GM19043 (cell line): ENCODE results near the gene SLC4A1.

Experiments used
- ATAC-seq: cut with Tn5 transposase; IDR thresholded peaks from one replicate; pipeline ENCODE4 v1.9.1; 2021; ENCODE audit warnings: low read depth; ENCODE audit not compliant: unreplicated experiment

The SLC4A1 gene

DNA sequence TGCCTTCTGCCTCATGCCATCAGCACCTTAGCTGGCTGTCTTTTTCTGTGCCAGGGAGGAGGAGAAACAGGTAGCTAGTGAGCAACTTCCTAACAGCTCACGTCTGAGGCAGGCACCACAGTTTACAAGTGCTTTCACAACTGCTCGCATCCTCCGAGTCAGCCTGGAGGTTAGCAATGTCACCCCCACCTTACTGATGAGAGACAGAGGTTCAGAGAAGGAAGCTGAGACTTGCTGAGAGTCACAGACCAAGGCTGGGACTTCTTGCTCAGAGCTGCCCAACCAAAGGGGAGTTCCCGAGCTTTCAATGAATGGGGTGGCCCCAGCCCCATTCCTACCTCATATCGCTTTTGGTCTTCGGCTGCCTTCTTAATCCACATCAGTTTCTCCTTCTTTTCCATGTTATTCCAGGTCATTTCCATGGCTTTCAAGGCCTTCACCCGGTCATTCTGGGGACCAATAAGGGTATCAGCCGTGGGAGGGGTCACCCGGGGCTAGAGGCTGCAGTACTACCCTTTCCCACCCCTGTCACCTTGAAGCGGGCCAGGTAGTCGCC lies 58.1 kb downstream of the SLC4A1 start:
- no peak for ATAC-seq

DNA sequence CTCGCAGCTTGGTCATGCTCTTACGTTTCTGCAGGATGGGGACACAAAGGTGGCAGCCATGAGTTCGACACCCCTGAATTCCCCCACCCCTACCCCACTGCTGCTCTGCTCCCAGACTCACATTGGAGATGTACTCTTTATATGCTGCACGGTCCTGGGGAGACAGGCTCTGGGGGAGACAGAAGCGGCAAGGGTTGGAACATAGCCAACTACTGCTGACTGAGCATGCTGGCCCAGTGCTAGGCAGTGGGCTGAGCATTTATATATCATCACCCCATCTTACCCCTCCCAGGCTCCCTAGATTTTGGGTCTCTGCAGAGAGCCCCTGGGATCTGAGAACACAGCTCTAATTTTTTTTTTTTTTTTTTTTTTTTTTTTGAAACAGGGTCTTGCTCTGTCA lies 60.2 kb downstream of the SLC4A1 start:
- ATAC-seq = no peak

DNA sequence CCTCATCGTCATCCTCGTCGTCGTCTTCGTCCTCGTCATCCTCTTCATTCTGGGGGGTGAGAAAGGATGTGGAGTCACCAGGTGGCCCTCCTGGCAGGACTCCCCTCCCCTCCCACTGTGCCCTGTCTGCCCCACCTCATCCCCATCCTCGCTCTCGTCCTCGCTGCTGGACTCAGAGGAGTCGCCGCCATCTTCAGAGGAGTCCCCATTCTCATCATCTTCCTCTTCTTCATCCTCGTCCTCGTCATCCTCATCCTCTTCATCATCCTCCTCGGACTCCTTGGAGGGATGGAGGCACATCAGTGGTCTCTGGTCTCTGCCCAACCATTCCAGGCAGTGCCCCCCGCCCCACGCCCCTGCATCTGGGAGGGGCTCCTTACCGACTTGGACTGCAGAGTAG lies 60.6 kb downstream of the SLC4A1 start:
- no peak for ATAC-seq

DNA sequence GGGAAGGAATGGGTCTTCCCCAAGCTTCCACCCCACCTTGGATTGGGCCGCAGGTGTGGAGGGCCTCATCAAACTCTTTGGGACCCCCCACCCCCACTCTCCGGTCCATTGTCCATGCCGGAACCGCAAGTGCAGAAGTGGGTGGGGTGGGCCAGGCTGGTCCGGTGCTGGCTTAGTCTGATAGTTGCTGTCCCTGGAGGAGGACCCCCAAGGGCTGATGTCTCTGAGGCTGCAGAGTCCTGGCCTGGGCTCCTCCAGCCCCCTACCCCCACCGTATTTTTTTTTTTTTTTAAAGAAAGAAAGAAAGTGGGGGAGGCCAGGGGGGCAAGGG lies 61.1 kb downstream of the SLC4A1 start:
- no peak for ATAC-seq

DNA sequence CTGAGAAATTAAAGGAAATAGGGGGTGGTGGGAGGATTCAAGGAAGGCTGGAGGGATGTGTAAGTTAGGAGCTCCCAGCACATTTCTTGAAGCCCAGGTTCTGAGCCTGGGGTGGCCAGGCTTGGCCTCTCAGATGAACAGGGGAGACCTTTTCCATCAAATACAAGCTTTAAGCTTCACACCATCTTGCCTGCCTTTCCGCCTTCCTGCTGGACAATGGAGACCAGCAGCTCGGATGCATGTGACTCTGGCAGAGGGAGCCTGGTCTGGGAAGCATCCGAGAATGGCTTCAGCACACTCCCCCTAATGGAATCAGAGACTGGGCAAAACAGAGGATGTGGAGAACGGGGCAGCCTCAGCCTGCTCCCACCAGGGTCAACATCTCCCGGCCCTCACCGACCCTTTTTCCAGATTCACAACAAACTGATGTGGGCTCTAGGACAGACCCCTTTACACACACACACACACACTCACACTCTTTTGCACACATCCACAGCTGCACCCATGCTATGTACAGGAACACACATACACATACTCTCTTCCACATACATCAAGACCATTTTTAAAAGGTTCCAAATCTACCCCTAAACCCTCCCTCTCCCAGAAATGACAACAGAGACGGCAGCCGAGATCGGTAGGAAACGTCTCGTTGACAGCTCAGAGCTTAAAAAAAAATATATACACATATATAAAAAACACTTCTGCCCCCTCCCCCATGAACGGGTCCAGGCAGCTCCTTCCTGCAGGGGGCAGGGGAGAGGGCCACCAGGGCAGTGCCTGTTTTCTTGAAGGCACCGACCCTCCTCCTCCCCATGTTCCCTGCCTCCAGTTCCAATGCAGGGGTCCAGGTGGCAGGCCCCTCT lies 61.7 kb downstream of the SLC4A1 start:
- ATAC-seq = no peak

DNA sequence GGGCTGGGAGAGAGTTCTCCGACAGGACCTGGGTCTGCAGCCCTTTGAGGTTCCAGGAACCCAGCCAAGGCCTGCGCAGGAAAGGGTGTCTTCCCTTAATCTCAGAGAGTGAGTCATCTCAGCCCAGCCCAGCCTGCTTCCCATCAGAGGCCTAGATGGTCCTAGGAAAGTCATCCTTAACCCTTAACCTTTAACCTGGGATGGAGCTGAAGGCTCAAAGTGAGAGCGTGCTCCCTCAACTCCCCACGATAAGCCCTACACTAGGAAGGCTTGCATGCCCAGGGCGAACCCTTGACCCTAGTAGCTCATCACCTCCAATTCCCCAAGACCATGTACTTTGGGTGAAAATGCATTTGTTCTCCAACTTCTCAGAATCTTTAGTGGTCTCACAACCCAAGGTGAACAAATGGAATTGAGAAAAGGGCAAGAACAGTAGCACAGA lies 63.5 kb downstream of the SLC4A1 start:
- ATAC-seq = no peak

DNA sequence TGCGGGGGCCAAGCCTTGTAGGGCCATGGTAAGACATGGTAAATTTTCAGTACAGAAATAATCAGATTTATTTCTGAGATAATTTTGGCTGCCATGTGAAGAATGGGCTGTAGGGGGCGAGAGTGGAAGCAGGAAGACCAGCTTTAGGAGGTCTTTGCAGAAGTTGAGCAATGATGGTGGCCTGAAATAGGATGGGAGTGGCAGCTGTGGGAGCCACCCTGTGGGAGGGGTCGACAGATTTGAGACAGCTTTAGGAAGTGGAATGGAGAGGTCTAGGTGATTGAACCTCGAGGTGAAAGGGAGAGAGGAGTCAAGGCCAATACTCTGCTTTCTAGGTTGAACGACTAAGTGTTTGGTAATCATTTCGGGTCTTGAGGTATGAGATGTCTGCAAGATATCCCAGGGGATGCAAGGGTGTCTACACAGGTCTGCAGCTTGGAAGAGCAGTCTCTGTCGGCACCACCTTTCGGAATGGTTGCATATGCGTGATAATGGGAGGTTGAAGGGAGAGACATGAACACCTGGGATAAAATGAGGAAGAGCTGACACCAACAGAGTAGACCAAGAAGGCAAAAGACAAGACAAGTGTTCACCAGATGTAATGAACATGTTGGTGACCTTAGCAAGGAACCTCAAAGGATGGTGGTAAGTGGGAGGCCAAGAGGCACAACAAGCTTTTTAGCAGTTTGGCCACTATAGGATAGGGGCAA lies 64.0 kb downstream of the SLC4A1 start:
- ATAC-seq = no peak

DNA sequence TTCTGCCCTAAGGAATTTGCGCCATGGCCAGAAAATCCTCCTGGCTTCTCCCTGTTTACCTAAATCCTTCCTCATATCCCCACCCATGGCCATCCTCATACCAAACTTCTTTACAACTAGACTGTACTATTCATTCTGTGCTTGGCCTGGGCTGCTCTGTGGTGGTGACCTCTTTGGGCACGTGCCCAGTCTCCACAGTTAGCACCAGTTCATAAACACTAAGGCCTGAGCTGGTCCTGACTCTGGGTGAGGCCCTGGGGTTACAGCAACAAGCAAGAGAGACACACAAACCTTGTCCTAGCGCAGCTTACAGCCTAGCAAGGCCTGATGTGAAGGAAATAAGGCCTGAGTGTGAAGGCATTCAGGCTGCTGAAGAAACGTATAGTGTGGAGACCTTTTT lies 65.2 kb downstream of the SLC4A1 start:
- no peak for ATAC-seq

DNA sequence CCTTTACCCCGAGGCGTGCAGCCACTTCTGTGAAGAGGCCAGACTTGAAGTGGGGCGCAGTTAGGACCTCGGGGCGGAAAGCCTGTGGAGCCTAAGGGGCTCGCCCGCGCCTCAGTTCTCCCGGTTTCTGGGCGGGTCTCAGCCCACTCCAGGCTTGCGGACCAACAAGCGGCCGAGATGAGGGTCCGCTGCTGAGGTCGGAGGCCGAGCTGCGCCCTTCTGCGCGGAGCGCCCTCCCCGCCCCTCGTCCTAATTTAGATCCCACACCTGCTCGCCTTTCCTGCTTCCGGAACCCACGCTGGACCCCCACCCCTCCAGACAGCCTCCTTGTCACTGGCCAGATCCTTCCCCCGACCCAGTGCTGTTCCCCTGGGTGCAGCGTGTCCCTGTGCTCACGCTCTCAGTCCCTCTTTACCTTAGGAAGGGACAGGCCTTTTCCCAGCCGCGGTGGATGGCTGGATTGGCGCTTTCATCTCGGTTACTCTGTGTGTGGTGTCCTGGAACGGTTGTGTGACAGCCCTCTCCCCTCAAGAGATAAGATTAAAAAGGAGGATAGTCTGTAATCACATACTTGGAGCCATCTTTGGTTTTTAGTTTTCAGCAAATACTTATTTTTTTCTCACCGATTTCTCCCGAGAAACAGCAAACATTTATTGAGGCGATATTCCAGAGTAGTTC lies 67.3 kb downstream of the SLC4A1 start:
- no peak for ATAC-seq

DNA sequence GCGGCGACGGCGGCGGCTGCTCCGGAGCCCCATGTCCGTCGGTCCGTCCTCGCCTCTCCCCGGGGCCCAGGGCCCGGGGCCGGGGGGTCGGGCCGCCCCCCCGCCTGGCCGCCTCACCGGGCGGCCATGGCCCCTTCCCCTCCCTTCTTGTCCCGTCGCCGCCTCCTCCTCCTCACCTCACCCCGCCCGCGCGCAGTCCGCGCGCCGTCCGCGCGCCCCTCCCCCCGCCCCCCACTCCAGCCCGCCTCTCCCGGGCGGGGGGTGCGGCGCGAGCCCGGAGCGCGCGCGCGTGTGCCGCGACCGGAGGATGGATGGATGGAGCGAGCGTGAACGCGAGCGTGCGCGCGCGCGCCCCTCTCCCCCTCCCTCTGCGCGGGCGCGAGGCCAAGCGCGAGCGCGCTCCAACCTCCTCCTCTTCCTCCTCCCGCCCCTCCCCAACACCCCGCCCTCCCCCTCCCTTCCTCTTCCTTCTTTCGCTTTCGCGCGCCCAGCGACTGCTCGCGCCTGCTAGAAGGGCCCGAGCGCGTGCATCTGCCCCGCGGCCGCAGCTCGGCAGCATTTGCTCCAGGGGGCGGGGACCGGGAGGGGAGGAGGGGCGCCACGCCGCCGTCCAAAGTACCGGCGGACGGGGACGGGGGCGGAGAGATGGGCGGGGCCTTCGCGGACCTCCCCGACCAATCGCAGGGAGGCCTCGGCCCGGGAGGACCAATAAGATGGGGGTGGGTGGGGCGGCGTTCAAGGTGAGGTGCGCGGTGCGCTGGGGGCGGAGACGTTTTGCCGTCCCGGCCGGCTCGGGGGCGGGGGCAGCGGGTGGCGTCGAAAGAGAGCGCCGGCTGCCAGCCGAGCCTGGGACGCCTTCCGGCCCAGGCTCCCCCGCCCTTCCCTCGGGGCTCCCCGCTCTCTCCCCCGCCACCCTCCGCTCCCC lies 68.1 kb downstream of the SLC4A1 start, which contains the start of gene ATXN7L3:
TSS of gene ATXN7L3 (minus strand) at position 332 of the 925 bp plus-strand sequence. CDS start 1,814 bp downstream, outside the sequence.
- ATAC-seq = peak; percentile 62

DNA sequence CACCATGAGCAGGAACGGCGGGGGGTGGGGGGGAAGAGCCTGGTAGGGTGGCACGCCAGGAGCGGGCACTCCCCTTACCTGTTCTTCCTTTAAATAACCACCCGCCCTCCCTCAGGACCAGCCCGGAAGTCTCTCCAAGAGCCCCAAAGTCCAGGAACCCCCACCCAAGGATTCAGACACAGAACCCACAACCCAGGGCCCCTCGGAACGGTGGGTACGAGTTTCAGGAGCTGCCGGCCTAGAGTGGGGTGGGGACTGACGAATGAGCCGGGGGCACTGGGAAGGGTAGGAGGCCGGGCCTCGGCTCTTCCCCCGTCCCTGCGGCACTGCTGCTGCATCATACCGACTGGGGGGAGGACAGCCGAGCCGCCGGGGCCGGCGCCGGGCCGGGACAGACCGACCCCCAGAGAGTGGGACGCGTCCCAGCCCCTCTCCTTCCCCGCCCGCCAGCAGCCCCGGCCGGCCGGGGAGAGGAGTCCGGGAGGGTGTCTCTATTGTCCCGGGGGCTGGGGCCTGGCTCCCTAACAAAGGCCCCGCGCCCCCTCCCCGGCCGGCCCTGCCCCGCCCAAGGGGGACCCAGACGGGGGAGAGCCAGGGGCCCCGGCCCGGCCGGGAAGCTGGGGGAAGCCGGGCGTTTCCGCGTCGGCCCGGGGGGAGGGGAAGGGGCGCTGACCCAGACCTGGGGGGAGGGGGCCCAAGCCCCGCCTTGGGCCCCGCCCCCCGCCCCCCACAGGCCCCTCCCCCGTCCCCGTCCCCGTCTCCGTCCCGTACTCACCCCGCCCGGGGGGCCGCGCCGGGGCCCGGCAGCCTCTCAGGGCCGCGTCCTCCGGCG lies 69.0 kb downstream of the SLC4A1 start:
- ATAC-seq = peak; percentile 2
